ENCODE results near the gene SYVN1.

SYVN1 gene

GRCh38 chr11:65100674-65101350, 33.5 kb downstream of the SYVN1 start:
- TF ChIP-seq, protein P1, sequence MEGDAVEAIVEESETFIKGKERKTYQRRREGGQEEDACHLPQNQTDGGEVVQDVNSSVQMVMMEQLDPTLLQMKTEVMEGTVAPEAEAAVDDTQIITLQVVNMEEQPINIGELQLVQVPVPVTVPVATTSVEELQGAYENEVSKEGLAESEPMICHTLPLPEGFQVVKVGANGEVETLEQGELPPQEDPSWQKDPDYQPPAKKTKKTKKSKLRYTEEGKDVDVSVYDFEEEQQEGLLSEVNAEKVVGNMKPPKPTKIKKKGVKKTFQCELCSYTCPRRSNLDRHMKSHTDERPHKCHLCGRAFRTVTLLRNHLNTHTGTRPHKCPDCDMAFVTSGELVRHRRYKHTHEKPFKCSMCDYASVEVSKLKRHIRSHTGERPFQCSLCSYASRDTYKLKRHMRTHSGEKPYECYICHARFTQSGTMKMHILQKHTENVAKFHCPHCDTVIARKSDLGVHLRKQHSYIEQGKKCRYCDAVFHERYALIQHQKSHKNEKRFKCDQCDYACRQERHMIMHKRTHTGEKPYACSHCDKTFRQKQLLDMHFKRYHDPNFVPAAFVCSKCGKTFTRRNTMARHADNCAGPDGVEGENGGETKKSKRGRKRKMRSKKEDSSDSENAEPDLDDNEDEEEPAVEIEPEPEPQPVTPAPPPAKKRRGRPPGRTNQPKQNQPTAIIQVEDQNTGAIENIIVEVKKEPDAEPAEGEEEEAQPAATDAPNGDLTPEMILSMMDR (IDR thresholded peaks at IDR 0.05; ENCODE audit: insufficient read depth, missing control alignments), result no peak
- DNase-seq (ENCODE audit: insufficient read length, low spot score) (no peak), FAIRE-seq (no peak)

- DNase-seq (ENCODE audit: insufficient read length, low spot score) (no peak), FAIRE-seq (no peak)
- TF ChIP-seq, protein P1 (IDR thresholded peaks at IDR 0.05; ENCODE audit: insufficient read depth, missing control alignments), result no peak
Observed at GRCh38 chr11:65096926-65097325, 37.4 kb downstream of the SYVN1 start.

DNA sequence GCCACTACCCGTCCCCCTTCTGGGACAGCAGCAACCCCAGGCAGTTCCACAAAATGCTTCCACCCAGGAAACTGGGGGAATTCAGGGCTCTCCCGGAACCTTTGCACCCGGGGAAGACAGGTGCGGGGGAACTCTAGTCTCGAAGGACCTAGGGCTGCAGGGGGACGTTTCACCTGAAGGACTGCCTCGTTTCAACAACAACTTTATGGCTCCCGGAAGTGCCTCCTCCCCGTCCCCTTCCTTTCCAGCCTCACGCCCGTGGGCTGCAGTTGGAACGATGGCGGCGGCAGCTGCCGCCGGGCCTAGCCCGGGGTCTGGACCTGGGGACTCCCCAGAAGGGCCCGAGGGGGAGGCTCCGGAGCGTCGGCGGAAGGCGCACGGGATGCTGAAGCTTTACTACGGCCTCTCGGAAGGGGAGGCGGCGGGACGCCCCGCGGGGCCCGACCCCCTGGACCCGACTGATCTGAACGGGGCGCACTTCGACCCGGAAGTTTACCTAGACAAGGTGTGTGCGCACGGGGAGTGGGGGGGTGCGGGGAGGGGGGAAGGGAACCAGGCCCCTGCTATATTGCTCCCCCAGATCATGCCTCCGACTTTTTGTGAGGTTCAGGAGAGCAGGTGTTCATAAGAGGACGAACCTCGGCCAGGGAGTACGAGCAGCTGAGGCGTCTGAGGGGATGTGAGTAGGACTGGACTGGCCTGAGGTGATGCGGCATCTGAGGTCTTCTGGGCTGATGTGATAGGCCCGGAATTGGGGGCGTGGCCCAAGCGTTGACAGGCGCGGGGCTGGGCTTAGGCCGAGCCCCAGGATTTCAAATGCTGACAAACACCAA, 38.1 kb downstream of the SYVN1 start, which contains the start of gene VPS51:
VPS51 (plus strand) TSS at position 241 of the 833 bp plus-strand sequence; CDS start at position 278, 37 bp downstream.
- DNase-seq (ENCODE audit: insufficient read length, low spot score) (peak; percentile 94), FAIRE-seq (no peak)
- TF ChIP-seq, protein P1 (IDR thresholded peaks at IDR 0.05; ENCODE audit: insufficient read depth, missing control alignments), result no peak

GRCh38 chr11:65095427-65095826, 38.9 kb downstream of the SYVN1 start:
- TF ChIP-seq, protein P1 (IDR thresholded peaks at IDR 0.05; ENCODE audit: insufficient read depth, missing control alignments), result no peak
- FAIRE-seq (no peak), DNase-seq (ENCODE audit: insufficient read length, low spot score) (no peak)

DNA sequence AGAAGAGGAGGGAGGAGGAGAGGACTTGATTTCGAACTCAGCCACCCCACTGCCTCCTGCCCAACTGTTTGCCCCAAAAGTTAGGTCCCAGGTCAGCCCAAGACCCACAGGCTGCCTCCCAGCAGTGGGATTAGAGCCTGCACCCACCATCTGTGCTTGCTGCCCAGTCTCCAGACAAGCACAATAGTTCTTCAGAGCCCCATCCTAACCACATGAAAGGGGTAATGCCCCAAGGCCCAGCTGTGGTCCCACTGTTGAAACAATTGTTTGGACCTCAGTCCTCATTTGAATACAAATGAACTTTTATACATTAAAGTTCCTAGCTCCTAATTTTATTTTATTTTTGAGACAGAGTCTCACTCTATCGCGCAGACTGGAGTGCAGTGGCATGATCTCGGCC, 43.7 kb downstream of the SYVN1 start:
- TF ChIP-seq, protein P1 (IDR thresholded peaks at IDR 0.05; ENCODE audit: insufficient read depth, missing control alignments), result no peak
- DNase-seq (ENCODE audit: insufficient read length, low spot score) (no peak), FAIRE-seq (no peak)

DNA sequence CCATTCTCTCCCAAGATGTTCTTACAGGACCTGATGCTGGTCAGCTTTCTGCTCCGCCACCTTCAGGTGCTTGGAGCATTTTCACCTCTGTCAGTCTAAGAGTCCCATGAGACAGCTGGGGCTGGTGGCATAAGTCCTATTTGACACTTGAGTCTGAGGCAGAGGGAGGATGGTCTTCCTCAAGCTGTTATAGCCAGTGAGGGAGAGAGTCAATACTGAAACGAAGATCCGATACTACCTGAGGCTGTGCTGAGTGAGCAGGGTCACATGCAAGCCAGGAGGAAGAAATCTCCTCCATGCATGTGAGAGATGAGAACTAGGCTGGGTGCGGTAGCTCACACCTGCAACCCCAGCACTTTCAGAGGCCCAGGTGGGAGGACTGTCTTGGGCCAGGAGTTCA, 44.7 kb downstream of the SYVN1 start:
- no peak for FAIRE-seq
- DNase-seq (ENCODE audit: insufficient read length, low spot score), result no peak
- TF ChIP-seq, protein P1 (IDR thresholded peaks at IDR 0.05; ENCODE audit: insufficient read depth, missing control alignments), result no peak

- DNase-seq (ENCODE audit: insufficient read length, low spot score), result no peak
- FAIRE-seq, result no peak
- TF ChIP-seq, protein P1 (IDR thresholded peaks at IDR 0.05; ENCODE audit: insufficient read depth, missing control alignments), result no peak
Observed at GRCh38 chr11:65087827-65088226, 46.5 kb downstream of the SYVN1 start.
